ENCODE results near the gene MYO1C.
"Not testable (repeated sequence)": the region's sequence is repeated elsewhere in the genome, so short reads cannot be mapped to it uniquely, and the experiment has no call there.

Gene MYO1C

DNA sequence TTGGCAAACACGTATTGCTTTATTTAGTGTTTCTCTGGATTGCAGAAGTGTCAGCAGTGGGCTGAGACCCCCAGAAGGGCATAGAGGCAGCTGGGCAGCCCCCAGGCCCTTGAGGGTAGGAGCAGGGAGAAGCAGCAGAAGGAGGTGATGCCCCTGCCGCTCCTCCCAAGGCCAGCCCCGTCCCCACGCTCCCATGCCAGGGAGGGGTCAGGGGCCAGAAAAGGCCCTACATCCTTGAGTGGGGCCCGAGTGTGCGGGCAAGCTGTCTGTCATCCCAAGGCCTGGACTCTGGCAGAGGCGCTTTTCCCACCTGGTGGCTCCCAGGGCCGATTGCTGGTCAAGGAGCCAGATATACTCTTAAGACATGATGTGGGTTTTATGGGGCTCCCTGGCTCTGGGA is 28.3 kb downstream of the MYO1C start:
- DNase-seq (ENCODE audit: low spot score): no peak

DNA sequence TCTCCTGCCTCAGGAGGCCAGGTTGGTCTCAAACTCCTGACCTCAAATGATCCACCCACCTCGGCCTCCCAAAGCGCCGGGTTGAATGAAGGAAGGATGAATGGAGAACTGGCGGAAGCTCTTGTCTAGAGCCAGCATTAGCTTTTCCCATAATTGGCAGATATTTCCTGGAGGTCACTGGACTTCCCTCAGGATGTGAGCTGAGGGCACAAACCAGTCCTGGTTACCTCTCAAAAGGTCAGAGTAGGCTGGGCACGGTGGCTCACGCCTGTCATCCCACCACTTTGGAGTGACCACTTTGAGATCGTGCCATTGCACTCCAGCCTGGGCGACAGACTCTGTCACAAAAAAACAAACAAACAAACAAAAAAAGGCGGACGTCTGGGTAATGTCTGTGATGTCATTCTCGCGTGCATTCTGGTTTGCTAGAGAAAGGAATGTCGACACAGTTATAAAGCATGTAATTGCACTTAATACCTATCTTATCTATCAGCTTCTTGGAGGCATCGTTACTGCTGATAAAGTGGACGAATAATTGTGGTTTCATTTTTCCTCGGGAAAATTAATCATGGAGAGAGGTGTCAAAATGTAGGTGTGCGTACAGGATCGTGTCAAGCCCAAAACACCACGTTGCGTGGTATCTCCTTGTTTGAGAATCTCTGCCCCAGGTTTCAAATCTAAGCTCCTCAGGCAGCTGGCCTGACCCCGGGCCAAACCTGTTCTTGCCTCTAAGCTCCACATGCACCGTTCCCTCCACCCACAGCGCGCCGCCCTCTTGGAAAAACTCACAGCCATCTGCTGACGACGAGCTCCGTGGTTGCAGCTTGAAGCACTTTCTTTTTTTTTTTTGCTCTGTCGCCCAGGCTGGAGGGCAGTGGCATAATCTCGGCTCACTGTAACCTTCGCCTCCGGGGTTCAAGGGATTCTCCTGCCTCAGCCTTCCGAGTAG is 30.0 kb downstream of the MYO1C start:
- no peak for DNase-seq (ENCODE audit: low spot score)

DNA sequence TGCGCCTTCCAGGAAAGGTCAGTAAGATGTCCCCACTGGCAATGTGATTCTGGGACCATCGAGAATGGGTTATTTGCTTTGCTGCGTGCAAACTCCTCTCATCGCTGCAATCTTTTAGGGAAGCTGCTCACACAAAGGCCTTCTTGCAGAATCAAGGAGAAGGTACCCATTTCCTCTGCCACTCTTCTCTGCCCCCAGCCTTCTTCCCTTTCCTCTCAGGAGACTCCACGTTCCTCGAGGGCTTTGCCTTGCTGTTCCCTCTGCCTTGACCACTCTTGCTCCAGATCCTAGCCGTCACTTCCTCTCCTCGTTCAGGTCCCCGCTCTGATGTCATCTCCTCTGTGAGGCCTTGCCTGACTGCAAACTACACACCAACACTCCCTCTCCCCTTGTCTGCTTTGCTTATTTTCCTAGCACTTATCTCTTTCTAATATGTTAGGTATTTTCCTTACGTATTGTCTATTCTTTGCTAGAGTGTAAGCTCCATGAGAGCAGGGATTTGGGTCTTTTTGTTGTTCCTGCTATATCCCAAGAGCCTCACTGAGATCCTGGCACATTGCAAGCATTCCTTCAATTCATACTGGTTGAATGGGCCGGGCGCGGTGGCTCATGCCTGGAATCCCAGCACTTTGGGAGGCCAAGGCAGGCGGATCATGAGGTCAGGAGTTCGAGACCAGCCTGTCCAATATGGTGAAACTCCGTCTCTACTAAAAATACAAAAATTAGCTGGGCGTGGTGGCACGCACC is 31.1 kb downstream of the MYO1C start:
- no peak for DNase-seq (ENCODE audit: low spot score)

DNA sequence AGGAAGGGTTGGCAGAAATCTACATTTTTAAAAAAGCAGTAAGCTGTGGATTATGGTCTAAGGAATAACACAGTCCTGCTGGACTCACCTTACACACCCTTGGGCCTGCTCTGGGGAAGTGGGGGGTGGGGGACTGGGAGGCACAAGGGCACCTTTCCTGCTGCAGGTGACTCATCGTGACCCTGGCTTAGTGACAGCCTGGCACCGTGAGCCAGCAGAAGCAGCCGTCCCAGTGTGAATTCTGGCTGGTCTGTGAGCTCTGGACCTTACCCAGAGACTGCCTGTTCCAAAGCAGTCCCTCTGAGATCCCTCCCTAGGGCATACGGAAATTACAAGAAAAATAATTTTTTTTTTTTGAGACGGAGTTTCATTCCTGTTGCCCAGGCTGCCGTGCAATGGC is 32.3 kb downstream of the MYO1C start:
- peak; percentile 42 for DNase-seq (ENCODE audit: low spot score)

DNA sequence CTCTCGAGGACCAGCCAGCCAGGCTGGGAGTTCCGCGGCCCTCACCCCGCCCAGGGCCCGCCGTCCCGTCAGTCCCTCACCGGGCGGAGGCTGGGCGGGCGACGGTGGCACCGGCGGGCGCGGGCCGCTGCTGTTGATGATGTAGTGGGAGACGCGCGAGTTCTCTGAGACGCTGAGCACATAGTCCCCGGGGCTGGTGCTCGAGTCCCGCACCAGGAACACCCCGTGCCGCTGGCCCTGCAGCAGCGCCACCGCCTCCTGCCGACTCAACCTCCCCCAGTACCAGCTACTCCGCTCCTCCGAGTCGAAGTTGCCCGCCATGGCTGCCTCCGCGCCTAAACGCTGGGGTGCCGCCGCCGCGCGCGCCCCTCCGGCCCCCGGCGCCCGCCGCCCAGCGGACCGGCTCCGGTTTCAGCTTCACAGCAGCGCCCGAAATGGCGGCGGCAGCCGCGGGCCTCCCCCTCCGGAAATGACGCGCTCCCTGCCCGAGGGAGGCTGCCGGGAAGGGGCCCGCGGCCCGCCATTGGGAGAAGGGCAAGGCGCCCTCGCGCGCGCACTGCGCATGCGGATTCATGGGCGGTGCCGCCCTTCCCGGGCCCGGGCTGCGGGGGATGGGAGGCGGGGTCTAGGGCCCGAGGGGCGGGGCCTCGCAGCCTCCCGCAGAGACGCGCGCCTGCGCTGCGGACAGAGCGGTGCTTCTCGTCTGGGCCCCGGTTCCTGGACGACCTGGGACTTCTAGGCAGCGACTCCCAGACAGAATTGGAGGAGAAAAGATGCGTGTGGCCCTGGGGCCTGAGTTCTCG is 36.5 kb downstream of the MYO1C start, which contains the start of gene CRK:
TSS of gene CRK (minus strand) at position 436 of the 803 bp plus-strand sequence. CDS start at position 321, 115 bp downstream.
- peak; percentile 97 for DNase-seq (ENCODE audit: low spot score)

DNA sequence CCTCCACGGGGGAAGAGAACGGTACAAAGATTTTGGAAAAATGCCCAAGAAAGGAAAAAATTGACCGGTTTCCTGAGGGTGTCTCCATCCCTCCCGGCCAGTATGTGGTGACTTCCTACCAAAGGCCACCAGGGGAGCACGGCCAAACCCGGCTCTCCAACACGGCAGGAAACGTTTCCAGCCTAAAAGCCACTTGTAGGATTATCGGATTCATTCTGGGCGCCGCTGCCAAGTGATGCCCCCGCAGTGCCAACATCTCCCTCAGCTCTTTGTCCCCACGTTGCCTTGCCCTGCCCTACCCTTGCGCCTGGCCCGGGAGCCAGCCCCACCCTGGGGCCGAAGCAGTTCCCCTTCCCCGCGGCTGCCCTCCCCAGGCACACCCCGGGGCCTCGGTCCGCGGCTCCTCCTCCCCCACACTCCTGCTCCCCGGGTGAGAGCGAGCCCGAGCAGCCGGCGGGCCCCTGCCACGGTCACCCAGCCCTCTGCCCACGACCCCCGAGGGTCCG is 37.1 kb downstream of the MYO1C start:
- DNase-seq (ENCODE audit: low spot score): peak; percentile 65

DNA sequence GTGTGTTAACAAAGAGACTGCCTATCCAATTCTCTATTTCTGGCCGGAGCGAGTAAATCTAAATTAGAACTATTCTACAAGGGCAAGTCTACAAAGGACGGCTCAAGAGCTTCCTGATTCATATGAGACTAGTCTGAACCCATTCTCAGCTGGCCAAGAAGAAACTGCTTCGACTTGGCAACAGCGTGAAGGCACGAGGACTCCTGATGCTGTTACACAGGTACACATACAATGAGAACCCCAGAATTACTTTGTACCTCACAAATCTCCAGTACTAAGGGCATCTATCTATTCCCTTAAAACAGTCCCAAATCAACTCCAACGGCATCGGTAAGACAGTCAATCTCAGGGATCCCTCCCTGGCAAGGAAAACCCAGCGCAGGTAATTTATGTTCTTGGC is 37.9 kb downstream of the MYO1C start:
- no peak for DNase-seq (ENCODE audit: low spot score)

DNA sequence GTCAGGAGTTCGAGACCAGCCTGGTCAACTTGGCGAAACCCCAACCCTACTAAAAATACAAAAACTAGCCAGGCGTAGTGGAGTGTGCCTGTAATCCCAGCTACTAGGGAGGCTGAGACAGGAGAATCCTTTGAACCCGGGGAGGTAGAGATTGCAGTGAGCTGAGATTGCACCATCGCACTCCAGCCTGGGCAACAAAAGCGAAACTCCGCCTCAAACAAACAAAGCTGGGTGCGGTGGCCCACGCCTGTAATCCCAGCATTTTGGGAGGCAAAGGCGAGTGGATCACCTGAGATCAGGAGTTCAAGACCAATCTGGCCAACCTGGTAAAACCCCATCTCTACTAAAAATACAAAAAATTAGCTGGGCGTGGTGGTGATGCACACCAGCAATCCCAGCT is 38.8 kb downstream of the MYO1C start:
- not testable (repeated sequence) for DNase-seq (ENCODE audit: low spot score)

DNA sequence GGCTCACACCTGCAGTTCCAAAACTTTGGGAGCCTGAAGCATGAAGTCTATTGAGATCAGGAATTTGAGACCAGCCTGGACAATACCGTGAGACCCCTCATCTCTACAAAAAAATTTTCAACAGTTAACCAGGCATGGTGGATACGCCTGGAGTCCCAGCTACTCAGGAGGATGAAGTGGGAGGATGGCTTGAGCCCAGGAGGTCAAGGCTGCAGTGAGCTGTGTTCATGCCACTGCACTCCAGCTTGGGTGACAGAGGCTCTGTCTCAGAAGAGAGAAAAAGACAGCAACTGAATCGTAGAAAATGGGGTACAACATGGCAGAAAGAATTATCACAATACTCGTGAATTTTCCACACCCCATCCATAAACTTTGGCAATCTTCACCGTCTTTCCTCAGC is 39.6 kb downstream of the MYO1C start:
- no peak for DNase-seq (ENCODE audit: low spot score)

DNA sequence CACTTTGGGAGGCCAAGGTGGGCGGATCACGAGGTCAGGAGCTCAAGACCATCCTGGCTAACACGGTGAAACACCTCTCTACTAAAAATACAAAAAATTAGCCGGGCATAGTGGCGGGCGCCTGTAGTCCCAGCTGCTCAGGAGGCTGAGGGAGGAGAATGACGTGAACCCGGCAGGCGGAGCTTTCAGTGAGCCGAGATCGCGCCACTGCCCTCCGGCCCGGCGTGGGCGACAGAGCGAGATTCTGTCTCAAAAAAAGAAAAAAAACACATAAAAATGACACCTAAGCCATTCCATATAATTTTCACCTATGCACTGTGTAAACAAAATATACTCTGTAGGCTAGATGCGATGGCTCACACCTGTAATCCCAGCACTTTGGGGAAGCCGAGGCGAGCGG is 42.2 kb downstream of the MYO1C start:
- DNase-seq (ENCODE audit: low spot score): not testable (repeated sequence)

DNA sequence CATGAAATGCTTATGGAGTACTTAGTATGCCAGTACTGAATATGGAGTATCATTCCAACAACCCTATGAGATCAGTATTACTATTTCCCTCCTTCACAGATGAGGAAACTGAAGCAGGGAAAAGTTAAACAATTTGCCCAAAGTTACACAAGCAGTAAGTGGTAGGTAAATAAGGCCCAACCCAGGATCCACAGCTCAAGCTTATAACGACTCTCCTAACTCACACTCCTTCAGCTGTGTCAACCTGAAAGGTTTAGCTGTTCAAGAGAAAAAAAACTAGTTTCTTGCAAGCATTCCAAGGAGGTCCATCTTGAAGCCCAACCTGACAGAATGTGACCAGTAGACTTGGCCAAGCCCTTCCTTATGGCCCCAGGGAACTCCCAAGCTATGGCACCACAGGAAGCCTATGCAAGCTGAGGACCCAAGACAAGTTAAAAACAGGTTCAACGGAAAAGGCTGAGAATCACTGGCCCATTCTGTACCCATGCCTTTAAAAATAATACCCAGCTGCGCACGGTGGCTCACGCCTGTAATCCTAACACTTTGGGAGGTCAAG is 43.0 kb downstream of the MYO1C start:
- no peak for DNase-seq (ENCODE audit: low spot score)

DNA sequence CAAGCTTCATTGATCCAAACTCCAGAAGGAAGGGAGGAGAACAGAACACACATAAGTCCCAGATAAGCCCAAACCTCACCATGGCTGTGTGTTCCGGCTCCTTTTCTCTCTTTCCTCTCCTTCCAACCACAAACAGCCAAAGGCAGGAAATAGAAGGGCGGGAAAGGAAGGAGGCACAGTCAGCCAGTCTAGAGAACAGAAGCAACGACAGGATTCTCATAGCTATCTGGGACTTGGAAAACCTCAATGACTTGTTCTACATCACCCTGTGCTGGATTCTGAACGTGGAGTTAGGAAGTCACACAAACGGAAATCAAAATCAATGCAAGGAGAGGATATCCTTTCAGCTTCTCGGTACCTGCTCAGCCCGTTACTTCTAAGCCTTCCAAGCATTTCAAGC is 45.4 kb downstream of the MYO1C start:
- DNase-seq (ENCODE audit: low spot score): no peak

DNA sequence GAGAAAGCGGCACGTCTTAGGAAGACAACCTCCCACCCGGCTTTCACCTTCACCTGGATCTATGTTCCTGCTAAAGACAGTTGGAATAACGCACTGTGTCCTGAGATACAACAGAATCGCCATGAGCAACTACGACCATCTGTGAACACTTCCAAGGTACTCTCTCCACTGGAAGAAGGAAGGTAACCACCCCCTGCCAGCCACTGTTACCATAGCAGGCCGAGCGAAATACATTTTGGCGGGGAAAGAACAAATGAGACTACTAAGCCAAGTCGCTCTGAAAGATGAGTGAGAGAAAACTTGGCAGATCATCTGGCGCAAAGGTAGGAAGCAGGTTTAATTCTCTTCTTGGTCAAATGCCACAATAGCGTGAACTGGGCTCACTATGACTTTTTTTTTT is 46.3 kb downstream of the MYO1C start:
- DNase-seq (ENCODE audit: low spot score): no peak

DNA sequence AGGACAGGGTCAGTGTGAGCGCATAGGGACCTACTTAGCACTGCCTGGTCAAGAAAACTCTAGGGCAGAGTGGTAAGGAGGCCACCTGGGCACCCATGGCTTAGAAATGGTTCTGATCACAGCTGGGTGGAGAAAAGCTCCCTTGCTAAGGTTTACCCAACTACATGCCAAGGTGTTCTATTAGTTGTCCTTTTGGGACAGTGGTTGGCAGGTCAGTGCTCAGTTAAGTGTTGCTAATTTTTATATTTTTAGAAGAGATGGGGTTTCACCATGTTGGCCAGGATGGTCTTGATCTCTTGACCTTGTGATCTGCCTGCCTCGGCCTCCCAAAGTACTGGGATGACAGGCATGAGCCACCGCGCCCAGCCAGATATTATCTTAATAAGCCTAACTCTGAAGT is 46.8 kb downstream of the MYO1C start:
- not testable (repeated sequence) for DNase-seq (ENCODE audit: low spot score)

DNA sequence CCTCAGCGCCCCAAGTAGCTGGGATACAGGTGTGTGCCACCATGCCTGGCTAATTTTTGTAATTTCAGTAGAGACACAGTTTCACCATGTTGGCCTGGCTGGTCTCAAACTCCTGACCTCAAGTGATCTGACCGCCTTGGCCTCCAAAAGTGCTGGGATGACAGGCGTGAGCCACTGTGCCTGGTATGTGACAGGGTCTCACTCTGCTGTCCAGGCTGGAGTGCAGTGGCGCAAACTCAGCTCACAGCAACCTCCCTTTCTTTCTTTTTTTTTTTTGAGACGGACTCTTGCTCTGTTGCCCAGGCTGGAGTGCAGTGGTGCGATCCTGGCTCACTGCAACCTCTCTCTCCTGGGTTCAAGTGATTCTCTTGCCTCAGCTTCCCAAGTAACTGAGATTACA is 49.8 kb downstream of the MYO1C start:
- not testable (repeated sequence) for DNase-seq (ENCODE audit: low spot score)

DNA sequence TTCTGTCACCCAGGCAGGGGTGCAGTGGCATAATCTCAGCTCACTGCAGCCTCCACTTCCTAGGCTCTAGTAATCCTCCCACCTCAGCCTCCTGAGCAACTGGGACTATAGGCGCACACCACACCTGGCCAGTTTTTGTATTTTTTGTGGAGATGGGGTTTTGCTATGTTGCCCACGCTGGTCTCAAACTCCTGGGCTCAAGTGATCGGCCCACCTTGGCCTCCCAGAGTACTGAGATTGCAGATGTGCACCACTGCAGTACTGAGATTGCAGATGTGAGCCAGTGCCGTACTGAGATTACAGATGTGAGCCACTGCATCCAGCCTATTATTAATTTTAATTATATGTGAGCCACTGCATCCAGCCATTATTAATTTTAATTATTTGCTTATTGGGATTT is 50.3 kb downstream of the MYO1C start:
- no peak for DNase-seq (ENCODE audit: low spot score)

DNA sequence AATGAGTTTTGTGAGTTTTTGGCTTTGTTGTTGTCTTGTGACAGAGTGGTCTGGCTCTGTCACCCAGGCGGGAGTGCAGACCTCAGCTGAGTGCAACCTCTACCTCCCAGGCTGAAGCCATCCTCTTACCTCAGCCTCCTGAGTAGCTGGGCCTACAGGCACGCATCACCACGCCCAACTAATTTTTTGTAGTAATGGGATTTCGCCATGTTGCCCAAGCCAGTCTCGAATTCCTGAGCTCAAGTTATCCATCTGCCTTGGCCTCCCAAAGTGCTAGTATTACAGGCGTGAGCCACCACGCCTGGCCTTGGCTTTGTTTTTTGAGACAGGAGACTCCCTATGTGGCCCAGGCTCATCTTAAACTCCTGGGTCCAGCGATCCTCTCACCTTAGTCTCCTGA is 51.6 kb downstream of the MYO1C start:
- DNase-seq (ENCODE audit: low spot score): no peak

DNA sequence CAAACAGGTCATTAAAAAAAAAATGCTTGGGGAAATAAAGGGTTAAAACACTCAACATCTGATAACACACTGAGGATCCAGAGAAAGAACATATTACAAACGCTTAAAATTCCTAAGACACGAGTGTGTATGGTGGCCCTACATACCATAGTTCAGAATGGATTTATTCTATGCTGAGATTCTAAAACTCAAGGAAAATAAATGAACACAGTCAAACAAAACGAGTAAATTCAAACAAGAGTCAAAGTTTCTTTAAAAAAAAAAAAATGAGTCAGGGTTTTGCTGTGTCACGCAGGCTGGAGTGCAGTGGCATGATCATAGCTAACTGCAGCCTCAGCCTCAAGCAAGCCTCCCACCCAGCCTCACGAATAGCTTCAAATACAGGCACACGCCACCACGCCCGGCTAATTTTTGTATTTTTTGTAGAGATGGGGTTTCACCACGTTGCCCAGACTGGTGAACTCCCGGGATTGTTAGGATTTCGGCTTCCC is 53.8 kb downstream of the MYO1C start:
- no peak for DNase-seq (ENCODE audit: low spot score)

DNA sequence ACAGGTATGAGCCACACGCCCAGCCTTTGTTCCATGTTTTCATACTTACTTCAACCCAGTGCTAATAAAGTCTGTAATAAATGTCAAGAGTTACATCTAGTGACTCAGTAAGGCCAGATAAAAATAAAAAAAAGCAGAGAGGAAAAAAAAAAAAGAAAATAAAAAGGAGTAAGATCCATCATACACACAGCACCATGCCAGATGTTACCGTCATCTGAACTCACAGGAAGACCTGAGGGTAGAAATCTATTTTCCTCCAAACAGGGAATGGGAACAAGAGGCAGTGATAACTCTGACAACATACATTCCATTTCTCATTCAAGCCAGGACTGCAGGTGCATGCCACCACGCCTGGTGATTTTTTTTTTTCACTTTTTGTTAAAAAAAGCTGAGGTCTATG is 57.2 kb downstream of the MYO1C start:
- DNase-seq (ENCODE audit: low spot score): no peak

DNA sequence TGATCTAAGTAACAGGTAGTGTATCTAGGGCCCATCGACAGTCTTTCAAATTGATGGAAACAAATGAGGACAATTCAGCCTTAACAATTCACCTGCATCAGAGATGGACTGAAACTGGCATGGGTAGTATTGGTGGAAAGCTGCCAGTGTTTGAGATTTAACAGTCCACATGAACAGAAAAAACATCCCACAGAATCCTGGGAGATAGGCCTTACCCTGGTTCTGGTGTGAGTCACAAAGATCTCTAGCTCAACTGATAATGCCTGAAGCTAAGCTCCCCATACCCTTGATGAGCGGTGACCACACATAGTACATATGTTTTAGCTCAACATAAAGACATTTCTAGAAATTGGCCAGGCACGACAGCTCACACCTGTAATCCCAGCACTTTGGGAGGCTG is 58.3 kb downstream of the MYO1C start:
- no peak for DNase-seq (ENCODE audit: low spot score)

DNA sequence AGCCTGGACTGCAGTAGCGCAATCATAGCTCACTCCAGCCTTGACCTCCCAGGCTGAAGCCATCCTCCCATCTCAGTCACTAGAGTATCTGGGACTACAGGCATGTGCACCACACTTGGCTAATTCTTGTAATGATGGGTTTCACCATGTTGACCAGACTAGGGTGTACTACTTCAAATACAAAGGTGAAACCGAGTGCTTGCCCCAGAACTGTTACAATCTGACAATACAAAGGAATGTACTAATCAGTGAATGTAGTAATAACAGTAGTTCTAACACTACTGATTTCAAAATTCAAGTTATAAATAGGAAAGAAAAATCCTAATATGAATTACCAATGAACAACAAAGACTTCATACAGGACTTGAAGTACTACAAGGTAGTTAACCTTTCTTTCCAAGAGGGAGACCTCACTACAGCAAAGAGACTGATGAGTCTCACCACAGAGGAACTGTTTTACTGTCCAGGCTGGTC is 60.8 kb downstream of the MYO1C start:
- no peak for DNase-seq (ENCODE audit: low spot score)
